ENCODE measurements around the gene PCID2.

PCID2 gene

DNA sequence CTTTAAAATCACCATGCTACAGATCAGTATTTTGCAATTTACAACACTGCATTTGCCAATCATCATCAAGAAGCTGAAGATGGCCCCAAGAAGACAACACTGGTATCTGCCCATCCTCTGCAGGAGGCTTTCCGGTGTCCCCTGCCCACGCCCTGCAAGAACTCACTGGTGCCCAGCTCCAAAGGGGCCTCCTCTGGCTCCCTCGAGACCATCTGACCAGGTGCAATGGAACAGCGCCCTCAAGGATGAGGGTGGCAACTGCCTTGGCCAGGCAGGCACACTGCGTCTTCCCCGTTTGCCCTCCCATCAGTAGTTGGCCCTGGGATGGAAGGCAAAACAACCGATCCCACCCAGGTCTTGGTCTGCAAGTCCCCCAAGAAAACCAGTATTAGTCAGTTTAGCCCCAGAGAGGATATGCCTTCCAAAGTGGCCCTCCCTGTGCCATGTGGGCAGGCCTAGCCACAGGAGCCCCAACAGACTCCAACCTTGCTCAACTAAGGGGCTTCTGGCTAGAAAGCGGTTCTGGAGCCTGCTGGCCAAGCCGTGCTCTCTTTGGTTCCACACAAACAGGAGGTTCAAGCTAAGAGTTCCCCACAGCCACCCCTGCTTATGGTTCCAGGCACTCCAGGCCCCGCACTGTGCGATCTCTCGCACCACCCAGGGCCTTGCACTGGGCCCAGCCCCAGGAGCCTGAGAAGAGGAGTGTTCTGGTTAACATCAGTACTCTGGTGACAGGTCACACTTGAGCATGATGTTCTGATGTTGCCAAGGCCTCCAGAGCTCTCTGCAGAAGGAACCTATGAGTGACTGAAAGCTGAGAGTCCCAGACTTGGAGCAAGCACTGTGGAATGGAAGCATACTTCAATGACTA, 4.7 kb downstream of the PCID2 start:
- Histone ChIP-seq H2AFZ (ENCODE audit: low read depth, low read length) (no peak overlapping the region), H3K9me3 (ENCODE audit: control insufficient read depth, low read length) (no peaks in the 10 kb centered on the region), H3K4me1 (ENCODE audit: control insufficient read depth, insufficient read depth, low read depth, low read length) (peaks cover 4% of the 10 kb centered on the region), H3K36me3 (ENCODE audit: control insufficient read depth in 1 of 2, insufficient read depth in 2 of 2, low read depth in 1 of 2, low read length in 2 of 2) (peaks cover 17 to 33% of the 10 kb centered on the region in 2 experiments), H3K4ac (ENCODE audit: low read depth in 1 of 2, low read length in 2 of 2) (peak overlapping the region in 1 of 2 experiments; percentile 10), H4K91ac (ENCODE audit: low read length) (peak overlapping the region; percentile 73), H3K18ac (ENCODE audit: low read depth in 1 of 2, low read length in 2 of 2) (peak overlapping the region in 1 of 2 experiments; percentile 44), H4K8ac (ENCODE audit: low read length) (peak overlapping the region; percentile 22), H2BK12ac (ENCODE audit: low read length in 2 of 2) (peak overlapping the region in 1 of 2 experiments; percentile 25), H2BK120ac (ENCODE audit: low read depth, low read length) (no peak overlapping the region), H2BK5ac (ENCODE audit: low read depth, low read length, poor library complexity, severe bottlenecking) (no peak overlapping the region), H3K27ac (ENCODE audit: low read length, poor library complexity, severe bottlenecking) (no peak overlapping the region), H3K9ac (ENCODE audit: low read length) (no peak overlapping the region), H3K14ac (ENCODE audit: low read length in 2 of 2) (peak overlapping the region in 1 of 2 experiments; percentile 90), H3K4me3 (ENCODE audit: insufficient read depth in 1 of 2, low read depth in 1 of 2, low read length in 2 of 2) (no peak overlapping the region), H3K79me1 (replicated peaks; ENCODE audit: low read length, poor library complexity, severe bottlenecking) (peaks cover 29% of the 10 kb centered on the region), H2AK5ac (ENCODE audit: low read length, severe bottlenecking) (no peak overlapping the region), H3K27me3 (ENCODE audit: control insufficient read depth in 1 of 2, insufficient read depth in 1 of 2, low read length in 2 of 2) (no peaks in the 10 kb centered on the region), H2BK15ac (ENCODE audit: low read depth, poor library complexity, severe bottlenecking) (peak overlapping the region; percentile 68), H3K23ac (ENCODE audit: low read length in 2 of 2) (no peak overlapping the region), H3K4me2 (ENCODE audit: low read length, poor library complexity, severe bottlenecking) (no peak overlapping the region)
- peak; percentile 93 for DNase-seq
- WGBS: 80% methylated on average over 12 of the region's 12 CpGs

DNA sequence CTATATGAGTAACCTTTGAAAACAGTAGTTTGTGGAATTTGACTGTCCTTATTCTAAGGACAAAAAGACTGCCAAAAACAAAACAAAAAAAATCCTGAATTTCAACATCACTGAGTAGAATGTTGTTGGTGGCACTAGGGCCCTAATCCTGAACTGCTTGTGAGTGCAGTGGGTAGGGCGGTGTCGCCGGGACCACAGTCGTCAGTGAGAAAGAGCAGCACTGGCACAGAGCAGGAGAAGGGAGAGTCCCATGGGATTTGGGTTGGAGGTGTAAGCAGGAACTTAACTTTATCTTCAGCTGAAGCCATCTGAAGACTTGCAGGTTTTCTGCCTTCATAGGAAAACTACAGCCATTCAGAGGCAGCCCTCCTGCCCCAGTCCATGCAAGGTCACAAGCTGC, 5.6 kb downstream of the PCID2 start:
- Histone ChIP-seq H3K4me3 (ENCODE audit: insufficient read depth in 1 of 2, low read depth in 1 of 2, low read length in 2 of 2) (no peak overlapping the region), H2BK120ac (ENCODE audit: low read depth, low read length) (no peak overlapping the region), H3K79me1 (replicated peaks; ENCODE audit: low read length, poor library complexity, severe bottlenecking) (peaks cover 27% of the 10 kb centered on the region), H3K4ac (ENCODE audit: low read depth in 1 of 2, low read length in 2 of 2) (no peak overlapping the region), H3K9ac (ENCODE audit: low read length) (no peak overlapping the region), H2BK15ac (ENCODE audit: low read depth, poor library complexity, severe bottlenecking) (no peak overlapping the region), H4K8ac (ENCODE audit: low read length) (no peak overlapping the region), H2AK5ac (ENCODE audit: low read length, severe bottlenecking) (no peak overlapping the region), H3K4me1 (ENCODE audit: control insufficient read depth, insufficient read depth, low read depth, low read length) (peaks cover 3% of the 10 kb centered on the region), H3K27ac (ENCODE audit: low read length, poor library complexity, severe bottlenecking) (no peak overlapping the region), H3K27me3 (ENCODE audit: control insufficient read depth in 1 of 2, insufficient read depth in 1 of 2, low read length in 2 of 2) (no peaks in the 10 kb centered on the region), H4K91ac (ENCODE audit: low read length) (no peak overlapping the region), H3K4me2 (ENCODE audit: low read length, poor library complexity, severe bottlenecking) (no peak overlapping the region), H3K36me3 (ENCODE audit: control insufficient read depth in 1 of 2, insufficient read depth in 2 of 2, low read depth in 1 of 2, low read length in 2 of 2) (peaks cover 17 to 40% of the 10 kb centered on the region in 2 experiments), H3K9me3 (ENCODE audit: control insufficient read depth, low read length) (no peaks in the 10 kb centered on the region), H3K23ac (ENCODE audit: low read length in 2 of 2) (no peak overlapping the region), H2BK5ac (ENCODE audit: low read depth, low read length, poor library complexity, severe bottlenecking) (no peak overlapping the region), H2BK12ac (ENCODE audit: low read length in 2 of 2) (no peak overlapping the region), H2AFZ (ENCODE audit: low read depth, low read length) (no peak overlapping the region), H3K14ac (ENCODE audit: low read length in 2 of 2) (no peak overlapping the region), H3K18ac (ENCODE audit: low read depth in 1 of 2, low read length in 2 of 2) (no peak overlapping the region)
- 84% methylated on average over 4 of the region's 4 CpGs for WGBS
- DNase-seq: no peak

GRCh38 chr13:113201815-113202214, 6.7 kb downstream of the PCID2 start:
- H3K79me1 ChIP-seq (replicated peaks; ENCODE audit: low read length, poor library complexity, severe bottlenecking): peaks cover 29% of the 10 kb centered on the region
- no peak overlapping the region for H4K91ac ChIP-seq (ENCODE audit: low read length)
- no peak overlapping the region for H3K4me2 ChIP-seq (ENCODE audit: low read length, poor library complexity, severe bottlenecking)
- 97% methylated on average over 2 of the region's 2 CpGs for WGBS
- H3K4ac ChIP-seq (ENCODE audit: low read depth in 1 of 2, low read length in 2 of 2): no peak overlapping the region
- no peak for DNase-seq
- H3K14ac ChIP-seq (ENCODE audit: low read length in 2 of 2): no peak overlapping the region
- no peak overlapping the region for H3K27ac ChIP-seq (ENCODE audit: low read length, poor library complexity, severe bottlenecking)
- no peak overlapping the region for H3K18ac ChIP-seq (ENCODE audit: low read depth in 1 of 2, low read length in 2 of 2)
- no peaks in the 10 kb centered on the region for H3K27me3 ChIP-seq (ENCODE audit: control insufficient read depth in 1 of 2, insufficient read depth in 1 of 2, low read length in 2 of 2)
- no peak overlapping the region for H3K4me3 ChIP-seq (ENCODE audit: insufficient read depth in 1 of 2, low read depth in 1 of 2, low read length in 2 of 2)
- H2AFZ ChIP-seq (ENCODE audit: low read depth, low read length): no peak overlapping the region
- H3K9ac ChIP-seq (ENCODE audit: low read length): no peak overlapping the region
- no peak overlapping the region for H2AK5ac ChIP-seq (ENCODE audit: low read length, severe bottlenecking)
- no peak overlapping the region for H2BK120ac ChIP-seq (ENCODE audit: low read depth, low read length)
- no peak overlapping the region for H2BK5ac ChIP-seq (ENCODE audit: low read depth, low read length, poor library complexity, severe bottlenecking)
- no peak overlapping the region for H2BK12ac ChIP-seq (ENCODE audit: low read length in 2 of 2)
- peaks cover 25 to 50% of the 10 kb centered on the region in 2 experiments for H3K36me3 ChIP-seq (ENCODE audit: control insufficient read depth in 1 of 2, insufficient read depth in 2 of 2, low read depth in 1 of 2, low read length in 2 of 2)
- H3K4me1 ChIP-seq (ENCODE audit: control insufficient read depth, insufficient read depth, low read depth, low read length): peaks cover 2% of the 10 kb centered on the region
- no peaks in the 10 kb centered on the region for H3K9me3 ChIP-seq (ENCODE audit: control insufficient read depth, low read length)
- H2BK15ac ChIP-seq (ENCODE audit: low read depth, poor library complexity, severe bottlenecking): no peak overlapping the region
- no peak overlapping the region for H4K8ac ChIP-seq (ENCODE audit: low read length)
- H3K23ac ChIP-seq (ENCODE audit: low read length in 2 of 2): no peak overlapping the region

GRCh38 chr13:113196970-113197737, 11.3 kb downstream of the PCID2 start:
- Histone ChIP-seq H2AK5ac (ENCODE audit: low read length, severe bottlenecking) (no peak overlapping the region), H3K9me3 (ENCODE audit: control insufficient read depth, low read length) (no peaks in the 10 kb centered on the region), H3K4me1 (ENCODE audit: control insufficient read depth, insufficient read depth, low read depth, low read length) (no peaks in the 10 kb centered on the region), H3K4ac (ENCODE audit: low read depth in 1 of 2, low read length in 2 of 2) (no peak overlapping the region), H2BK12ac (ENCODE audit: low read length in 2 of 2) (no peak overlapping the region), H2BK15ac (ENCODE audit: low read depth, poor library complexity, severe bottlenecking) (no peak overlapping the region), H2AFZ (ENCODE audit: low read depth, low read length) (no peak overlapping the region), H4K8ac (ENCODE audit: low read length) (no peak overlapping the region), H3K36me3 (ENCODE audit: control insufficient read depth in 1 of 2, insufficient read depth in 2 of 2, low read depth in 1 of 2, low read length in 2 of 2) (peaks cover 26 to 74% of the 10 kb centered on the region in 2 experiments), H3K23ac (ENCODE audit: low read length in 2 of 2) (no peak overlapping the region), H3K79me1 (replicated peaks; ENCODE audit: low read length, poor library complexity, severe bottlenecking) (peaks cover 30% of the 10 kb centered on the region), H2BK5ac (ENCODE audit: low read depth, low read length, poor library complexity, severe bottlenecking) (no peak overlapping the region), H3K4me2 (ENCODE audit: low read length, poor library complexity, severe bottlenecking) (no peak overlapping the region), H3K27ac (ENCODE audit: low read length, poor library complexity, severe bottlenecking) (no peak overlapping the region), H3K4me3 (ENCODE audit: insufficient read depth in 1 of 2, low read depth in 1 of 2, low read length in 2 of 2) (no peak overlapping the region), H3K18ac (ENCODE audit: low read depth in 1 of 2, low read length in 2 of 2) (no peak overlapping the region), H2BK120ac (ENCODE audit: low read depth, low read length) (no peak overlapping the region), H4K91ac (ENCODE audit: low read length) (no peak overlapping the region), H3K14ac (ENCODE audit: low read length in 2 of 2) (no peak overlapping the region), H3K27me3 (ENCODE audit: control insufficient read depth in 1 of 2, insufficient read depth in 1 of 2, low read length in 2 of 2) (no peaks in the 10 kb centered on the region), H3K9ac (ENCODE audit: low read length) (no peak overlapping the region)
- DNase-seq: no peak
- WGBS: 97% methylated on average over 9 of the region's 9 CpGs

Data from mesenchymal stem cell (in vitro differentiated cells and primary cell).